Measurements from ENCODE around the gene DCP1B. TPM values are rescaled to one million over a fixed set of nuclear protein-coding genes. Genes with fewer than 3 reads are reported as not detected.

DCP1B gene
- total and polyA plus RNA-seq, 2 donors (not counting 1 experiment from before 2014, with no cell fraction given), result 12.3 to 18.0 TPM

GRCh38 chr12:1916371-1917171 lies 87.7 kb downstream of the DCP1B start:
- no peak overlapping the region for H3K27ac ChIP-seq (ENCODE audit: low read length in 2 of 2)
- ChIA-PET POLR2A (interaction anchor here (0.9 to 1.2 kb wide), 2 partner anchors 115 to 118 kb away, joined by 3 read pairs; no protein-coding TSS in a partner anchor), CTCF (interaction anchor here (1.5 to 2.2 kb wide), 2 partner anchors 8 to 23 kb away, joined by 3 to 6 read pairs; no protein-coding TSS in a partner anchor)
- DNase-seq (peak; percentile 6), ATAC-seq (ENCODE audit: low read depth) (no peak)
- no peak for TF ChIP-seq EZH2 (IDR thresholded peaks at IDR 0.05; ENCODE audit: borderline replicate concordance, insufficient read depth, low read depth, low read length, poor library complexity, severe bottlenecking)
- no peak for TF ChIP-seq CTCF (IDR thresholded peaks at IDR 0.05)
- 95% methylated on average over 17 of the region's 18 CpGs for WGBS (ENCODE audit: insufficient coverage)
- intact Hi-C loops (cut with micrococcal nuclease), result no loop called here
- Mint-ChIP-seq H3K27me3 (peaks cover 19% of the 10 kb centered on the region), H3K9me3 (ENCODE audit: insufficient read depth) (no peaks in the 10 kb centered on the region), H3K4me1 (peaks cover 34% of the 10 kb centered on the region), H3K27ac (peak overlapping the region; percentile 8), H3K4me3 (no peak overlapping the region)
- H3K4me1 ChIP-seq (ENCODE audit: control insufficient read depth in 2 of 2, insufficient read depth in 2 of 2, low read length in 2 of 2), result peaks cover 36 to 37% of the 10 kb centered on the region in 2 donors
- peak overlapping the region; percentile 83 for H2AFZ ChIP-seq (ENCODE audit: insufficient read depth, low read depth, low read length, poor library complexity, severe bottlenecking)
- H3K27me3 ChIP-seq (replicated peaks in 1 of 4; ENCODE audit: control extremely low read depth in 1 of 4, control insufficient read depth in 3 of 4, insufficient read depth in 4 of 4, low read length in 3 of 4), result no peaks in the 10 kb centered on the region
- H3K9ac ChIP-seq (ENCODE audit: low read length), result no peak overlapping the region
- peaks cover 20% of the 10 kb centered on the region for H3K79me2 ChIP-seq (ENCODE audit: control insufficient read depth, insufficient read depth, low read length)
- no peaks in the 10 kb centered on the region for H3K36me3 ChIP-seq (replicated peaks in 1 of 2; ENCODE audit: control extremely low read depth in 1 of 2, control insufficient read depth in 1 of 2, extremely low read depth in 1 of 2, insufficient read depth in 2 of 2, low read length in 1 of 2)
- peak overlapping the region; percentile 78 for H3K4me2 ChIP-seq (replicated peaks; ENCODE audit: low read depth, low read length, poor library complexity, severe bottlenecking)
- H3K9me3 ChIP-seq (ENCODE audit: control extremely low read depth in 1 of 3, control insufficient read depth in 2 of 3, insufficient read depth in 1 of 3, low read length in 2 of 3), result peaks cover 0 to 4% (median 0%) of the 10 kb centered on the region in 3 donors
- H3K4me3 ChIP-seq (ENCODE audit: control extremely low read depth in 1 of 5, extremely low read depth in 1 of 5, insufficient read depth in 1 of 5, low read depth in 2 of 5, low read length in 4 of 5), result no peak overlapping the region
- no peaks in the 10 kb centered on the region for H4K20me1 ChIP-seq (ENCODE audit: control insufficient read depth, insufficient read depth, low read length, poor library complexity, severe bottlenecking)
